Airway epithelial cell (primary cell): Measurements from ENCODE around the gene SSR2. TPM values are rescaled to one million over a fixed set of nuclear protein-coding genes. Genes with fewer than 3 reads are reported as not detected.

Source experiments
- total RNA-seq: library from RNA; depleted of rRNA; stranded (reverse); fragments of >200 nt; gene quantifications from 2 replicates; pipeline ENCODE4 v1.2.3, GENCODE V29; 2015

Gene SSR2
- total RNA-seq = 355 and 375 TPM in 2 replicates

GRCh38 chr1:156020293-156021092, at the start of gene SSR2:
SSR2 (minus strand) TSS chr1:156020951; CDS start chr1:156020167, 784 bp downstream.

GRCh38 chr1:156060937-156061636, 40.3 kb upstream of the SSR2 start, which contains the start of gene RAB25:
RAB25 (plus strand) TSS chr1:156061160; CDS start chr1:156061401, 241 bp downstream.

GRCh38 chr1:156054500-156055280, 33.9 kb upstream of the SSR2 start, which contains the start of gene LAMTOR2:
LAMTOR2 (plus strand) TSS chr1:156054782; CDS start chr1:156054890, 108 bp downstream.

DNA sequence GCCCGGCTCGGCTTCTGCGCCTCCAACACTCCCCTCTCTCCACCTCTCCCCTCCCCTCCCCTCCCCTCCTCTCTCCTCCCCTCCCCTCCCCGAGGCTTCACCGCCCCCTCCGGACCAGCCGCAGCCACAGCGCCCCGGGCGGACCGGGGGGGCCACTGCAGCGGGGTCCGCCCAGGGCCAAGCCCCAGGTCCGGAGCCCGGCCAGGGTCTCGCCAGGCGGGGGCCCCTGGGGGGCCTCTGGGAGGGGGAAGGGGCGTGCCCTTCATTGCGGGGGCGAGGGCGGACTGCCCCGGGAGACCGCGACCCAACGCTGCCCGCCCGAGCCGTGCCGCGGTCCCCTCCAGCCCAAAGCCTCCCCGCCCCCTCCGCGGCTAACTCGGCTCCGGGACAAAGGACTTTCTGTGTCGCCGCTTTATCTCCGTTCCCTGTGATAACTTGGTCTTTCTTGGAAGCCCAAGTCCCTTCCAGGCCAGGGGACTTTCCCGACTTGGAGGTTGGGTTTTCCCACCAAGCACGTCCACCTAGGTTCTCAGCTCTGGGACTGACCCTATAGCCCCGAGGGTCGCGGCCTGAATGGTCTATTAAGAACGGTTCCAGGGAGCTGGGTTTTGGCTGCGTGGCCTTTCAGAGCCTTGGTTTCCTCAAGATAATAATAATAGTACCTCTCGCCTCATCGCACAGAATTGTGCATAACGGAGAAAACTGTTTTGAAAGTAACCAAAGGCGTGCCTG, 33.2 kb upstream of the SSR2 start, which contains the start of gene UBQLN4:
TSS of gene UBQLN4 (minus strand) at position 31 of the 732 bp plus-strand sequence. CDS start 97 bp downstream, outside the sequence.

GRCh38 chr1:155978325-155978972, 42.3 kb downstream of the SSR2 start, which contains the start of gene ARHGEF2:
ARHGEF2 (minus strand) TSS chr1:155978547; CDS start chr1:155978427, 120 bp downstream.

Other genes with a start within 250 kb of the SSR2 start
- gene GON4L, start 163.7 kb downstream of the SSR2 start, total RNA-seq = 12.6 and 13.3 TPM in 2 replicates
- gene SYT11, start 161.4 kb downstream of the SSR2 start, total RNA-seq = 1.3 TPM in 2 replicates
- gene RIT1, start 109.6 kb downstream of the SSR2 start, total RNA-seq = 30.2 and 32.4 TPM in 2 replicates
- 11.8 and 23.5 TPM in 2 replicates for gene KHDC4, start 86.5 kb downstream of the SSR2 start, total RNA-seq
- gene RXFP4, start 79.3 kb downstream of the SSR2 start, total RNA-seq = not detected in 2 replicates
- gene ARHGEF2, start 42.4 kb downstream of the SSR2 start, total RNA-seq = 43.3 and 44.3 TPM in 2 replicates
- 21.4 and 25.2 TPM in 2 replicates for gene UBQLN4, start 32.8 kb upstream of the SSR2 start, total RNA-seq
- 103 and 130 TPM in 2 replicates for gene LAMTOR2, start 33.8 kb upstream of the SSR2 start, total RNA-seq
- gene RAB25, start 40.2 kb upstream of the SSR2 start, total RNA-seq = 206 and 251 TPM in 2 replicates
- gene MEX3A, start 61.5 kb upstream of the SSR2 start, total RNA-seq = 3.3 and 7.6 TPM in 2 replicates
- gene LMNA, start 93.8 kb upstream of the SSR2 start, total RNA-seq = 995 and 1,028 TPM in 2 replicates
- 7.6 and 16.6 TPM in 2 replicates for gene SEMA4A, start 132.6 kb upstream of the SSR2 start, total RNA-seq
- 9.2 and 13.0 TPM in 2 replicates for gene SLC25A44, start 173.2 kb upstream of the SSR2 start, total RNA-seq
- gene PMF1, start 192.1 kb upstream of the SSR2 start, total RNA-seq = 84.6 and 87.2 TPM in 2 replicates
- 0.14 TPM in 1 of 2 replicates, not detected in the other for gene BGLAP, start 221.2 kb upstream of the SSR2 start, total RNA-seq
- gene PAQR6, start 227.1 kb upstream of the SSR2 start, total RNA-seq = 0.60 and 0.71 TPM in 2 replicates